ENCODE results near the gene CIPC.

CIPC gene

DNA sequence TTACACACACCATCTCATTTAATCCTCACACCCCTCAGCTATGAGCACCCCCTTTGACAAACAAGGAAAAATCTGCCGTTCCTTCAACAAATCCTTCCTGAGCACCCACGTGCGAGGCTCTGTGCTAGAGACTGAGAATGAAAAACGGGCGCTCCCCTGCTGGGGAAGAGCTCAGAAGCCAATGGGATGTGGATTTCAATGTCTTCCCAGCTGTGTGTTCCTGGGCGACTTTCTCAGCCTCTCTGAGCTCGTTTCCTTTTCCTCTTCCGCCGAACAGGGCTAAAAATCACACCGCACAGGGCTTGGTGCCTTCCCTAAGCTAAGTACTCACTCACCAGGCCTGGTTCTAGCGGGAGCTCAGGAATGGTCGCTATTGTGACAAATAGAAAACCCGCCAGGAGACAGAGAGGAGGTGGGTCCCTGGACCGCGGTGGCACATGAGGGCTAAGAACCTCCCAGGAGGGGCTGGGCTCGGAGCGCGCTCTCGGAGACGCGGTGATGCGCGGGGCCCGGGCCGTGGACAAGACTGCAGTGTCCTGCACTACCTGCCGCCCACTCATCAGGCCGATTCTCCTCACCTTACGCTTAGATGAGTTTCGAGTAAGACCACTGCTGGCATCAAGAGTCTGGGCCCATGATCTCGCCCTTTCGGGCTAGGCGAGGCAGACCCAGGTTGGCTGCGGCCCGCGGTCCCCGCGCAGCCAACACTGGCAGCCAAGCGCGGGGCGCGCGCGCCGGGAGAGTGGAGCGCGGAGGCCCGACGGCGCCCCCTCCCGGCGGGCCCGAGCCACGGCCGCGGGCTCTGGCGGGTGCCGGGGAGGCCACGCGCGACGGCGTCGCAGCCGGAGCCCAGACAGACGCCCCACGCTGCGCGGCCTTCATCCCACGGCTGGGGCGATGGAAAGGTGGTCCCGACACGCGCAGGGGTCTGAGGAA lies 26.6 kb downstream of the CIPC start:
- DNase-seq (ENCODE audit: low read depth in 2 of 3, low spot score in 1 of 3): peak; percentile 13 to 52 (median 35)

GRCh38 chr14:77125281-77125801 lies 27.3 kb downstream of the CIPC start:
- DNase-seq (ENCODE audit: low read depth in 2 of 3, low spot score in 1 of 3): no peak

GRCh38 chr14:77125823-77126325 lies 27.8 kb downstream of the CIPC start:
- no peak for DNase-seq (ENCODE audit: low read depth in 2 of 3, low spot score in 1 of 3)

DNA sequence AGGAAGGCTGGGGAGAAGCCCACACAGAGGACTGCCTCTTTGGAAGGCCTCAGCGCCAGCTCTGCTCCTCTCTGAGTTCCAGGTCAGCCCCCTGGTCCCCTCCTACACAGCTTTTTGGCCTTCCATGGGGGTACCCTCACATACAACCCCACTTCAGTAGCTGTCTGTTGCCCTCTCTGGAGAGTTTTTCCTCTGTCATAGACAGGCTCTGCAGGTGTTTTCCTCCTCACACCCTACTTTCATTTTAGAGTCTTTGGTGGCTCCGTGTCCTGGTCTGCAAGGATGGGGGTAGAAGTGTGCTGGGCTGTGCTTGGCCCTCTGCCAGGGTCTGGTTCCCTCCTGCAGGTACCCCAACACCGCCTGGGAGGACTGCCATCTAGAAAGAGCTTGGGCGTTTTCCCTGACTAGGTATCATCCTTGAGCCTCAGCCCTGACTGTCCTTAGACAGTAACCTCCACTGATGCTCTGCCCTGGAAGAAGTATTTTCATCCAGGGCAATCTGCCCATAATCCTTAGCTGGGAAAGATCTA lies 28.5 kb downstream of the CIPC start:
- DNase-seq (ENCODE audit: low read depth in 2 of 3, low spot score in 1 of 3): no peak

GRCh38 chr14:77128414-77128891 lies 30.4 kb downstream of the CIPC start:
- DNase-seq (ENCODE audit: low read depth in 2 of 3, low spot score in 1 of 3): no peak

DNA sequence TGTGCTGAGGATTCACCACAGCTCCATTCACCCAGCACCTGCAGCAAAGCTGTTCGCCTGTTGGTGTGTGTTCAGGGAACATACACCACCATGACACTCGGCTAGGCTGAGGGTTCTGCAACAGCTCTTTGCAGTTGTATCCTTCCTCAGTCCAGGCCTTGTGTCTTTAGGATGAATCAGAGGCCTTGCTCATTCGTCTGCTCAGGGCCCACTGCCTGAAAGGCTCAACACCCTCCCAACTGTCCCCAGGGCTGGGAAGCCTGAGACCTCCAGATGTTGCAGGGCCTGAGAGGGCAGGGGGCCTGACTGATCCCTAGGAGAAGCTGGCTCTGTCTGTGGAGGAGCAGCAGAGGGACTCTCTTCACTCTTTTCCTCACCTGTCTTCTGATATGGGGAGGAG lies 32.3 kb downstream of the CIPC start:
- no peak for DNase-seq (ENCODE audit: low read depth in 2 of 3, low spot score in 1 of 3)

- no peak for DNase-seq (ENCODE audit: low read depth in 2 of 3, low spot score in 1 of 3)
These were observed 33.1 kb downstream of the CIPC start for GRCh38 chr14:77131206-77131605.

- no peak for DNase-seq (ENCODE audit: low read depth in 2 of 3, low spot score in 1 of 3)
These were observed 33.9 kb downstream of the CIPC start for GRCh38 chr14:77131871-77132486.

DNA sequence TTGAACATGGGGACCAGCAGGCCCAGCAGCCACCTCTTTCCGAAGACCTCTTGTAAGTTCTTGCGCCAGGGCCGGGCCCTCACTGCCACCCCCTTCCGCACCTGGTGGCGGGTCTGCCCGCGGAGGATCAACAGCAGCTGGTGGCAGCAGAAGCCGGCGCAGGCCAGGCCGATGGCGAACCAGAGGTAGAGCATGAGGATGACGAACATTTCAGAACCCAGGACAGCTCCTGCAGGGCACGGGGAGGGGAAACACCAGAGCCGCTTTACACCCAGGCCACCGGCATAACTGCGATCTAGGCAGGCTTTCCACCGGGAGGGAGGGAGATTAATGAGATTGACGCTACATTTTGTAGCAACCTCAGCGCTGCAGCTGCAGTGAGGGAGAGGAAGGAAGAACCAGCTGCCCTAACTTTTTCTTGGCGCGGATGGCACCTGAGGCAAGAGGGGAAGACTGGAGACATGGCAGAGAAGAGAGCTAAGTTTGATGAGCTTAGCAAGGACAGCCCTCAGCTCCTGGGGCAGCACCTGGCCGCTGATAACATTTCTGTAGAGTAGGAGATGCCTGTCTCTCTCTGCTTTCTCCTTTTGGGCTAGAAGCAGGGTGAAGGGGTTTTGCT lies 35.8 kb downstream of the CIPC start:
- peak; percentile 42 to 61 (median 50) for DNase-seq (ENCODE audit: low read depth in 2 of 3, low spot score in 1 of 3)

- no peak for DNase-seq (ENCODE audit: low read depth in 2 of 3, low spot score in 1 of 3)
These were observed 41.0 kb downstream of the CIPC start for GRCh38 chr14:77139022-77139421.

DNA sequence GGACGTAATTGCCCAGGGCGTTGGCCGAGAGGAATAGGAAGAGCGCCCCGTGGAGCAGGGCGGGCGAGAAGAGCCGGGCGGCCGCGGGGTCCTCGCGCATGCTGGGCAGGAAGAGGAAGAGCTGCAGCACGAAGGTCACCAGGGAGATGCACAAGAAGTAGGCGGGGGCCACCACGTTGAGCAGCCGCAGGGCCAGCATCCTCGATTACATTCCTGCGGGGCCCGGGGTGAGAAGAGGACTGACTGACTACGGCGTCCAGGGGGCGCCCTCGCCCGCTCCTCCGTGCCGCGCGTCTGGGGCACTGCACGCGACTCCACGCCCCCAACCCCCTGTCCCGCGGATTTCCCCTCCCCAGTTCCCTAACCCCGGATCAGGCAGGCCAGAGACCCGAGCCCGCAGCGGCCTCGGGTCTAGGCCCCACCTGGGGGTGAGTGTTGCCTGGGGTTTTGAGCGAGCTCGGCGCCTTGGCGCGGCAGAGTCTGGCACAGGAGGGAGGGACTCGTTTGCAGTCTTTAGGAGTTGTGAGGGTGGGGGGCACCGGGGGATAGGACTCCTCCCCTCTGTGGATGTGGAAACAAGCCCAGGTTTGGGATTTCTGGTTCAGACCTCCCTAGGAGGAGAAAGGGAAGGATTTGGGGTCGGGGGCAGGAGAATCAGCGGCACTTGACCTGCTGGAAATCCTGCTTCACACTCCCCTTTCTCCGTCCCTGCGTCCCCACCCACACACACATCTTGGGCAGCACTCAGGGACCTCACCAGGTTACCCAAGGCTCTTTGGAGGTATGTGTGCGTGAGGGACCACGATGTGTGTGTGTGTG lies 41.7 kb downstream of the CIPC start:
- DNase-seq (ENCODE audit: low read depth in 2 of 3, low spot score in 1 of 3): peak; percentile 21 to 47 (median 34)

DNA sequence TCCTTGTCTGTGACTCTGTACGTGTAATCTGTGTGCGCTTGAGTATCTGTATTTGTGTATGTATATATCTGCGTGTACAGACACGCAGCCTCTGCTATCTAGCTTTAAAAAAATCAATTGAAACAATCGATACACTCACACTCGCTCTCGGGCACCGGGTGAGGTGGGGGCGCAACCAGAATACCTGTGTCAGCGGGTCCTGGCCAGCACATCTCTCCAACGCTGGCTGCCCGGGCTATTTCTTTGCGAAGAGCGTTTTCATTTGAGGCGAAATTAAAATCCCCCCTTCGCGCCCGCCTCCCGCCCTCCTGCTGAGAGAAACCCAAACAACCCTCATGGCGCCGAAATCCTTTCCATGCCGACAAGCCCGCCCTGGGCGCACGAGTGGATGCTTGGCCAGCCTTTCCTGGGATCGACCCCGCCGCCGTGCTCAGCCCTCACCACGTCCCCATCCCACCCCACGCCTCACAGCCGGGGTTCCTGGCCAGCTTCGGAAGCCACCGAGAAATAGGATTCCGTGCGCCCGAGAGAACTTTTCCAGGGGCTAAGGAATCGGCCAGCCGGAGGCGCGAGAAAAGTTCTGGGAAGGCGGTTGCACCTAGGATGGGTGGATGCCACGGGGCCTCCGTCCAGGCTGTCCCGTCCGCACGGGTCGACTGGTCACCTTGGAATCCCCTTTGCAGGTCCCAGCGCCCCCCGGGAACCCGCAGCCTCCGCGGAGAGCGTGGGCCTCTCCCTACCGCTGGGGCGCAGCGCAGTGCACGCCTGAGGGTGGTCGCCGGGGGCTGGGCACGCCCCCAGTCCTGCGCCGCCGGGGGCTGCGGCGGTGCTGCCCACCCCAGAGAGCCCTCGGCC lies 42.5 kb downstream of the CIPC start:
- DNase-seq (ENCODE audit: low read depth in 2 of 3, low spot score in 1 of 3): no peak

- DNase-seq (ENCODE audit: low read depth in 2 of 3, low spot score in 1 of 3): no peak
These were observed 43.4 kb downstream of the CIPC start, which contains the start of gene ZDHHC22 for GRCh38 chr14:77141214-77142004. ZDHHC22 (minus strand) TSS chr14:77141791; CDS start chr14:77139738, 2,053 bp downstream.

DNA sequence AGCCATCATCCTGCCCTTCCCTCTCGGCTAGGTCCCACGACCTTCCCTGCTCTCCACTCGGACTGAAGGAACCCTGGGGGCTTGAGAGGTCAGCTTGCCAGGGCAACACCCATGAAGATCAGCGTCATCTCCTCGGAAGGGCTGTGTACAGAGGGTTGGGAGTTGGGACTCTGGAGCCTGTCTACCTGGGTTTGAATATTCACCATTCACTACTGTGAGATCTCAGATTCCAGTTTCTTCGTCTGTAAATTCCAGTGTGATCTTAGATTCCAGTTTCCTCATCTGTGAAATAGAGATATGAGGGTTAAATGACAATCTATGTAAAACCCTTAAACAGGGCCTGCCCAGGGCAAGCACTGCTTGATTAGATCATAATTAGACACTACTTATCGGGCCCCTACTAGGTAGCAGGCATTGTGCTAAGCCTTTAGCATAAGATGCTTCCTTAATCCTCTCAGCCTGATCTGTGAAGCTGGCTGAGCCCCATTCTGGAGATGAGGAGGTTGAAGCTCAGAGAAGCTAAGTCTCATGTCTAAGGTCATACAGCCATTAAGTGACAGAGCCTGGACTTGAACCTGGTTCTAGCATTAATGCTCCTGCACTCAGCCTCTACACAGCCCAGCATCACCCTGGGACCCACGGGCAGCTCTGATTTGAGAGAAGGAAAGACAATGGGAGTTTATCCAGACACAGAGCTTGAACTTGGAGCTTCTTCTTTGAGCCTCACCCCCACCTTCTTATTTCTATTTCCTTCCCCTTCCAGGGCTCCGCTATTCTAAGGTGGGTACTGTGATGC lies 44.1 kb downstream of the CIPC start:
- DNase-seq (ENCODE audit: low read depth in 2 of 3, low spot score in 1 of 3): no peak

DNA sequence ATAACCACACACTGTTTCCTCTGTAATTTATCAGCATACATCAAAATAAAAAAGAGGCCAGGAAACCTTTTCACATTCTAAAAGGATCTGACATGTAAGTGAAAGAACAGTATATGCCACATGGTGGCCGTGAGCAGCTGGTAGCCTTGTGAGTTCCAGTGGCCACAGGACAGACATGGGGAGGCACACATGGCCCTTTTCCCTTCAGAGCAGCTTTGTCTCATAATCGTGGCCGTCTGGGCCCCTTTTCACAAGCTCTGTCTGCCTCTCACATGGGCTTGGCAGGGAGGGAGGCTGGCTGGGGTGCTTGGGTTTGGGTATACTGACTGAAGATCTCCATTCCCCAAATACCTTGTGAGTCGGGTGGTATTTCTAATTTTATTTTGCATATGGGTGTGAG lies 45.0 kb downstream of the CIPC start:
- no peak for DNase-seq (ENCODE audit: low read depth in 2 of 3, low spot score in 1 of 3)

GRCh38 chr14:77144412-77145115 lies 46.5 kb downstream of the CIPC start:
- no peak for DNase-seq (ENCODE audit: low read depth in 2 of 3, low spot score in 1 of 3)
